ENCODE data around the gene GPANK1. TPM values are rescaled to one million over a fixed set of nuclear protein-coding genes. Genes with fewer than 3 reads are reported as not detected.

The GPANK1 gene
- total and polyA plus RNA-seq, 9 of the 15 experiments (the other 6 are each of a cell fraction or from before 2014, with no cell fraction given): 32.2 to 111 (median 46.3) TPM

DNA sequence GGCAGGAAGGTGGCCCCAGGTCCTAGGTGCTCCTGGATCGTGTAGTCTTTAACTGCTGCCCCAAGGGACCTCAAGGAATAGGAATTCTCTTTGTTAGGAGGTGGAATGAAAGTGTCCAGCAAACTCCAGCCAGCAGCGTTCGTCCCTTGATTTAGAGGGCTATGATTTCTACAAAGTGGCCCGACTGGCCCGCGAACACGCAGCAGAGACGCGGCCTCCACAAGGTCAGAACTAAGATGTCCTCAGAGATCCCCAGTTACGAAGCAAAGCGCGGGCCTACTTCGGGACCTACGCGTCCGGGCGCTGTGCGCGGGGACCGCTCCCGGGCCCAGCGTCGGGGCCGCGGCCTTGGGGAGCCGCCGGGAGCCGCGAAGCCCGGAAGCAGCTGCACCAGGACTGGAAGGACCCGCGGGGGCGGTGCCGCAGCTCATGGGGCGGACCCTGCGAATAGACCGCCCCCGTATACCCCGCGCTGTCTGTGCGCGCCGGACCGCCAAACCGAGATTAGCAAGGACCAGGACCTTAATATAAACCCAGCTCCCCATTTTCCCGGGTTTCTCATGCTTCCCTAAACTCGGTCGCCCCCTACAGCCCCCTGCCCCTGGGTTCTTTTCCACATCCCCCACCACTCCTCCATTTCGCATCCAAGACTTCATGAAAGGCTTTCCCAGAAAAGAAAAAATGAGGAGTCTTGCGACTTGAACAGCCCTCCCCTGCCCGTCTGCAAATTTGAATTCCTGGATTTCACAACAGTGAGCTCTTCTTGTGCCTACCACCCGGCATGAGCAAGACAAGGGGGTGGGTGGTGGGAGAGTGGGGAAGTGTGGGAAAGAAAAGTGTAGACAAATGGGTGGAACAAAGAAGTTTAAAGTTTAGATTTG, 4.2 kb downstream of the GPANK1 start, which contains the start of gene C6orf47 (continued):
- TF ChIP-seq, protein P1, sequence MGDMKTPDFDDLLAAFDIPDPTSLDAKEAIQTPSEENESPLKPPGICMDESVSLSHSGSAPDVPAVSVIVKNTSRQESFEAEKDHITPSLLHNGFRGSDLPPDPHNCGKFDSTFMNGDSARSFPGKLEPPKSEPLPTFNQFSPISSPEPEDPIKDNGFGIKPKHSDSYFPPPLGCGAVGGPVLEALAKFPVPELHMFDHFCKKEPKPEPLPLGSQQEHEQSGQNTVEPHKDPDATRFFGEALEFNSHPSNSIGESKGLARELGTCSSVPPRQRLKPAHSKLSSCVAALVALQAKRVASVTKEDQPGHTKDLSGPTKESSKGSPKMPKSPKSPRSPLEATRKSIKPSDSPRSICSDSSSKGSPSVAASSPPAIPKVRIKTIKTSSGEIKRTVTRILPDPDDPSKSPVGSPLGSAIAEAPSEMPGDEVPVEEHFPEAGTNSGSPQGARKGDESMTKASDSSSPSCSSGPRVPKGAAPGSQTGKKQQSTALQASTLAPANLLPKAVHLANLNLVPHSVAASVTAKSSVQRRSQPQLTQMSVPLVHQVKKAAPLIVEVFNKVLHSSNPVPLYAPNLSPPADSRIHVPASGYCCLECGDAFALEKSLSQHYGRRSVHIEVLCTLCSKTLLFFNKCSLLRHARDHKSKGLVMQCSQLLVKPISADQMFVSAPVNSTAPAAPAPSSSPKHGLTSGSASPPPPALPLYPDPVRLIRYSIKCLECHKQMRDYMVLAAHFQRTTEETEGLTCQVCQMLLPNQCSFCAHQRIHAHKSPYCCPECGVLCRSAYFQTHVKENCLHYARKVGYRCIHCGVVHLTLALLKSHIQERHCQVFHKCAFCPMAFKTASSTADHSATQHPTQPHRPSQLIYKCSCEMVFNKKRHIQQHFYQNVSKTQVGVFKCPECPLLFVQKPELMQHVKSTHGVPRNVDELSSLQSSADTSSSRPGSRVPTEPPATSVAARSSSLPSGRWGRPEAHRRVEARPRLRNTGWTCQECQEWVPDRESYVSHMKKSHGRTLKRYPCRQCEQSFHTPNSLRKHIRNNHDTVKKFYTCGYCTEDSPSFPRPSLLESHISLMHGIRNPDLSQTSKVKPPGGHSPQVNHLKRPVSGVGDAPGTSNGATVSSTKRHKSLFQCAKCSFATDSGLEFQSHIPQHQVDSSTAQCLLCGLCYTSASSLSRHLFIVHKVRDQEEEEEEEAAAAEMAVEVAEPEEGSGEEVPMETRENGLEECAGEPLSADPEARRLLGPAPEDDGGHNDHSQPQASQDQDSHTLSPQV (IDR thresholded peaks at IDR 0.05): no peak
- TF ChIP-seq ZNF121 (CRISPR knock-in tag; conservative IDR thresholded peaks at IDR 0.05): no peak
- TF ChIP-seq, protein P2, sequence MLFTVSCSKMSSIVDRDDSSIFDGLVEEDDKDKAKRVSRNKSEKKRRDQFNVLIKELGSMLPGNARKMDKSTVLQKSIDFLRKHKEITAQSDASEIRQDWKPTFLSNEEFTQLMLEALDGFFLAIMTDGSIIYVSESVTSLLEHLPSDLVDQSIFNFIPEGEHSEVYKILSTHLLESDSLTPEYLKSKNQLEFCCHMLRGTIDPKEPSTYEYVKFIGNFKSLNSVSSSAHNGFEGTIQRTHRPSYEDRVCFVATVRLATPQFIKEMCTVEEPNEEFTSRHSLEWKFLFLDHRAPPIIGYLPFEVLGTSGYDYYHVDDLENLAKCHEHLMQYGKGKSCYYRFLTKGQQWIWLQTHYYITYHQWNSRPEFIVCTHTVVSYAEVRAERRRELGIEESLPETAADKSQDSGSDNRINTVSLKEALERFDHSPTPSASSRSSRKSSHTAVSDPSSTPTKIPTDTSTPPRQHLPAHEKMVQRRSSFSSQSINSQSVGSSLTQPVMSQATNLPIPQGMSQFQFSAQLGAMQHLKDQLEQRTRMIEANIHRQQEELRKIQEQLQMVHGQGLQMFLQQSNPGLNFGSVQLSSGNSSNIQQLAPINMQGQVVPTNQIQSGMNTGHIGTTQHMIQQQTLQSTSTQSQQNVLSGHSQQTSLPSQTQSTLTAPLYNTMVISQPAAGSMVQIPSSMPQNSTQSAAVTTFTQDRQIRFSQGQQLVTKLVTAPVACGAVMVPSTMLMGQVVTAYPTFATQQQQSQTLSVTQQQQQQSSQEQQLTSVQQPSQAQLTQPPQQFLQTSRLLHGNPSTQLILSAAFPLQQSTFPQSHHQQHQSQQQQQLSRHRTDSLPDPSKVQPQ (CRISPR knock-in tag; IDR thresholded peaks at IDR 0.05; ENCODE audit: borderline replicate concordance): no peak
- TF ChIP-seq ARID1B (IDR thresholded peaks at IDR 0.05): no peak
- no peak for TF ChIP-seq EHMT2 (IDR thresholded peaks at IDR 0.05)
- TF ChIP-seq, protein P3, sequence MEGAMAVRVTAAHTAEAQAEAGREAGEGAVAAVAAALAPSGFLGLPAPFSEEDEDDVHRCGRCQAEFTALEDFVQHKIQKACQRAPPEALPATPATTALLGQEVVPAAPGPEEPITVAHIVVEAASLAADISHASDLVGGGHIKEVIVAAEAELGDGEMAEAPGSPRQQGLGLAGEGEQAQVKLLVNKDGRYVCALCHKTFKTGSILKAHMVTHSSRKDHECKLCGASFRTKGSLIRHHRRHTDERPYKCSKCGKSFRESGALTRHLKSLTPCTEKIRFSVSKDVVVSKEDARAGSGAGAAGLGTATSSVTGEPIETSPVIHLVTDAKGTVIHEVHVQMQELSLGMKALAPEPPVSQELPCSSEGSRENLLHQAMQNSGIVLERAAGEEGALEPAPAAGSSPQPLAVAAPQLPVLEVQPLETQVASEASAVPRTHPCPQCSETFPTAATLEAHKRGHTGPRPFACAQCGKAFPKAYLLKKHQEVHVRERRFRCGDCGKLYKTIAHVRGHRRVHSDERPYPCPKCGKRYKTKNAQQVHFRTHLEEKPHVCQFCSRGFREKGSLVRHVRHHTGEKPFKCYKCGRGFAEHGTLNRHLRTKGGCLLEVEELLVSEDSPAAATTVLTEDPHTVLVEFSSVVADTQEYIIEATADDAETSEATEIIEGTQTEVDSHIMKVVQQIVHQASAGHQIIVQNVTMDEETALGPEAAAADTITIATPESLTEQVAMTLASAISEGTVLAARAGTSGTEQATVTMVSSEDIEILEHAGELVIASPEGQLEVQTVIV (CRISPR knock-in tag; IDR thresholded peaks at IDR 0.05; ENCODE audit: borderline replicate concordance): no peak; the same call in 1 of the 2 replicates
- peak; percentile 15; the same call in 1 of the 2 replicates for TF ChIP-seq ZNF586 (CRISPR knock-in tag; conservative IDR thresholded peaks at IDR 0.05)
- peak; percentile 97 for TF ChIP-seq ETV5 (CRISPR knock-in tag; IDR thresholded peaks at IDR 0.05; ENCODE audit: low read depth)
- TF ChIP-seq NFATC3 (IDR thresholded peaks at IDR 0.05): peak; percentile 81; the same call in 1 of the 2 replicates
- TF ChIP-seq NR3C1 (CRISPR knock-in tag; IDR thresholded peaks at IDR 0.05): no peak
- no peak for TF ChIP-seq ZNF589 (CRISPR knock-in tag; IDR thresholded peaks at IDR 0.05; ENCODE audit: low read depth)
- TF ChIP-seq, protein P4, sequence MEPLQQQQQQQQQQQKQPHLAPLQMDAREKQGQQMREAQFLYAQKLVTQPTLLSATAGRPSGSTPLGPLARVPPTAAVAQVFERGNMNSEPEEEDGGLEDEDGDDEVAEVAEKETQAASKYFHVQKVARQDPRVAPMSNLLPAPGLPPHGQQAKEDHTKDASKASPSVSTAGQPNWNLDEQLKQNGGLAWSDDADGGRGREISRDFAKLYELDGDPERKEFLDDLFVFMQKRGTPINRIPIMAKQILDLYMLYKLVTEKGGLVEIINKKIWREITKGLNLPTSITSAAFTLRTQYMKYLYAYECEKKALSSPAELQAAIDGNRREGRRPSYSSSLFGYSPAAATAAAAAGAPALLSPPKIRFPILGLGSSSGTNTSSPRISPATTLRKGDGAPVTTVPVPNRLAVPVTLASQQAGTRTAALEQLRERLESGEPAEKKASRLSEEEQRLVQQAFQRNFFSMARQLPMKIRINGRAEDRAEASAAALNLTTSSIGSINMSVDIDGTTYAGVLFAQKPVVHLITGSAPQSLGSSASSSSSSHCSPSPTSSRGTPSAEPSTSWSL (CRISPR knock-in tag; IDR thresholded peaks at IDR 0.05; ENCODE audit: borderline replicate concordance): 0 out of 2 replicates have a peak, but pooled peaks have one; percentile 4
- TF ChIP-seq ZNF551 (CRISPR knock-in tag; IDR thresholded peaks at IDR 0.05): no peak
- TF ChIP-seq U2AF2 (optimal IDR thresholded peaks at IDR 0.05; ENCODE audit: low read depth, low read length): no peak
- no peak for TF ChIP-seq KAT8 (IDR thresholded peaks at IDR 0.05; ENCODE audit: low read depth)
- no peak for TF ChIP-seq SETDB1 (IDR thresholded peaks at IDR 0.05; ENCODE audit: low read length)
